Central memory CD8-positive, alpha-beta T cell (primary cell): ENCODE measurements around the gene HPRT1.

Source experiments
- ATAC-seq: fragments of 150-1000 bp; cut with Tn5 transposase; replicated peaks from 2 replicates; pipeline ENCODE4 v1.10.0; 2022; ENCODE audit warnings: mild to moderate bottlenecking, moderate FRiP score, moderate number of reproducible peaks; ENCODE audit not compliant: poor library complexity, severe bottlenecking; ENCODE audit errors: extremely low read depth
- DNase-seq, 2 donors: peaks; one replicate each; pipeline ENCODE4 v3.0.0; 2021; ENCODE audit warnings: low spot score in 2 of 2
- H3K27ac Mint-ChIP-seq: one replicate; pipeline ENCODE4 v1.8.0; 2022; ENCODE audit warnings: low read depth, mild to moderate bottlenecking, moderate library complexity, mixed read lengths
- H3K27me3 Mint-ChIP-seq: one replicate; pipeline ENCODE4 v1.8.0; 2022; ENCODE audit warnings: mixed read lengths
- H3K36me3 Mint-ChIP-seq: one replicate; pipeline ENCODE4 v1.8.0; 2022; ENCODE audit warnings: mild to moderate bottlenecking, moderate library complexity, mixed read lengths; ENCODE audit not compliant: insufficient read depth
- H3K4me1 Mint-ChIP-seq: one replicate; pipeline ENCODE4 v1.8.0; 2022; ENCODE audit warnings: mixed read lengths
- H3K4me3 Mint-ChIP-seq: one replicate; pipeline ENCODE4 v1.8.0; 2022; ENCODE audit warnings: mild to moderate bottlenecking, moderate library complexity, mixed read lengths
- H3K9me3 Mint-ChIP-seq: one replicate; pipeline ENCODE4 v1.8.0; 2022; ENCODE audit warnings: mixed read lengths

Gene HPRT1

DNA sequence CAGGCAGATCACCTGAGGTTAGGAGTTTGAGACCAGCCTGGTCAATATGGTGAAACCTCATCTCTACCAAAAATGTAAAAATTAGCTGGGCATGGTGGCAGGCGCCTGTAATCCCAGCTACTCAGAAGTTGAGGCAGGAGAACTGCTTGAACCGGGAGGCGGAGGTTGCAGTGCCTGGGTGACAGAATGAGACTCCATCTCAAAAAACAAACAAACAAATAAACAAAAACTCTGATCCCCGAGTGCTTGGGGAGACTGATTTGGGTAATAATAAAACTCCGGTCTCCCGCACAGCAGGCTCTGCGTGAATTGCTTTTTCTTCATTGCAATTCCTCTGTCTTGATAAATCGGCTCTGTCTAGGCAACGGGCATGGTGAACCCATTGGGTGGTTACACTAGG lies 73.4 kb downstream of the HPRT1 start:
- no peaks in the 10 kb centered on the region for H3K36me3 Mint-ChIP-seq
- no peaks in the 10 kb centered on the region for H3K4me1 Mint-ChIP-seq
- no peaks in the 10 kb centered on the region for H3K27me3 Mint-ChIP-seq
- H3K27ac Mint-ChIP-seq, result no peak overlapping the region
- DNase-seq (no peak), ATAC-seq (no peak)
- H3K9me3 Mint-ChIP-seq, result no peaks in the 10 kb centered on the region
- H3K4me3 Mint-ChIP-seq, result no peak overlapping the region

DNA sequence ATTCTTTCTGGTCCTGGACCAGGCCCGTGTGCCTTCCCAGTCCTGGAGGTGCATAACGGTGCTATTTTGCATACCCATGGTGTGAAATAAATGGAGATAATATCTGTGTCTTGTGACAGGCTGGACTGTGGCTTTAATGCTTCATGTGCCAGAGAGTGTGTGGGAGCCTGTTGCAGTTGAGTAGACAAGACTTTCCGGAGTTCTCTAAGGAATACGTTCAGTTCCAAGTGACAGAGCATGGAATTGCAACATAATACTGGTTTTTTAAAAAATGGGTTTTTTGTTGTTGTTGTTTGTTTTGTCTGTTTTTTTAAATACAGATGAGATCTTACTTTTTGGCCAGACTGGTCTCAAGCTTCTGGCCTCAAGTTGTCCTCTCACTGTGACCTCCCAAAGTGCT lies 74.0 kb downstream of the HPRT1 start:
- Mint-ChIP-seq H3K27me3 (no peaks in the 10 kb centered on the region), H3K9me3 (no peaks in the 10 kb centered on the region), H3K36me3 (no peaks in the 10 kb centered on the region), H3K27ac (no peak overlapping the region), H3K4me3 (no peak overlapping the region), H3K4me1 (no peaks in the 10 kb centered on the region)
- DNase-seq, result no peak
- no peak for ATAC-seq

DNA sequence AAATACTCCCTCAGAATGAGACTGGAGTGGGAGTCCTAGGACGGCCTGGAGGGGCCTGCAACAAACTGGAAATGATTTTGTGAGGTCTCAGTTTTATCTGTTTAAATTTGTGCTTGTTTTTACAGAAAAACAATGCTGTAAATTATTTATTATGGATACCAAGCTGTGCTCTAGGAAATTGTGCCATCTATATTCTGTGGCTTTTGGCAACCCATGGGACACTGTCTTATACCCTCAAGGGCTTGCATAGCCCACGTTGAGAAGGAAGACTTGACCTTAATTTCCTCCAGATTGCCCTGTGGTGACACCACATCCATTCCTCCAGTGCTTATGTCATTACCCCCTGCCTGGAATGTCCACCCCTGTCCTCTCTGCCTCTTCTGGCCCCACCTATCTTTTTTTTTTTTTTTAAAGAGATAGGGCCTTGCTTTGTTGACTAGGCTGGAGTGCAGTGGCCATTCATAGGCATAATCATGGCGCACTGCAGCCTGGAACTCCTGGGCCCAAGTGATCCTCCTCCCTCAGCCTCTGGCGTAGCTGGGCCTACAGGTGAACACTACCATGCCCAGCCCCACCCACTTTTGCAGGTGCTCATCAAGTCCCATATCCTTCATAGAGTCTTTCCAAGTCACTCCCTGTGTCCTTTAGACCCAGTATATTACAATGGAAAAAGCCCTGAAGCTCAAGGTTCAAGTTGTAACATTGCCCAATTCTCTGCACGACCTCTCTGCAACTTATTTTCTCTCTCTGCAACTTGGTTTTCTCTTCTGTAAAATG lies 77.4 kb downstream of the HPRT1 start:
- no peak overlapping the region for H3K4me3 Mint-ChIP-seq
- no peak for DNase-seq
- H3K9me3 Mint-ChIP-seq, result no peaks in the 10 kb centered on the region
- no peak overlapping the region for H3K27ac Mint-ChIP-seq
- no peak for ATAC-seq
- H3K27me3 Mint-ChIP-seq, result no peaks in the 10 kb centered on the region
- no peaks in the 10 kb centered on the region for H3K36me3 Mint-ChIP-seq
- H3K4me1 Mint-ChIP-seq, result no peaks in the 10 kb centered on the region

DNA sequence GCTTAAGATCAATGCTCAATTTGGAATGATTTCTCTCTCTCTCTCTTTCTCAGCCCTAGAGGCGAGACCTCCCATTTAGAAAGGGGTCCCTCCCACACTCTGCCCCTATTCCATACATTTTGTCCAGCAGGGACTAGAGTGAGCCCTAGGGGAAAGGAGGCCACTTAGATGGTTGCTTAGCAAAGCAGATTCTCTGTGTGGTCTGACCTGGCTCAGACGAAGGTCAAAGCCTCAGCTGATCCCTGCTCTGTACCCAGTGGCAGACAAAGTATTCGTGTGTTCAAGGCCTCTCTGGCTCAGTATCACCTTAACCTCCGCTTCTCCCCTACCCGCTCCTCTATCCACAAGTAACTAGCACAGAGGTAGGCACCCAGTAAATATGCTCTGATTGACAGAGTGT lies 78.4 kb downstream of the HPRT1 start:
- no peaks in the 10 kb centered on the region for H3K4me1 Mint-ChIP-seq
- no peak overlapping the region for H3K4me3 Mint-ChIP-seq
- DNase-seq, result no peak
- no peaks in the 10 kb centered on the region for H3K27me3 Mint-ChIP-seq
- H3K9me3 Mint-ChIP-seq, result no peaks in the 10 kb centered on the region
- no peak overlapping the region for H3K27ac Mint-ChIP-seq
- H3K36me3 Mint-ChIP-seq, result no peaks in the 10 kb centered on the region
- ATAC-seq, result no peak

DNA sequence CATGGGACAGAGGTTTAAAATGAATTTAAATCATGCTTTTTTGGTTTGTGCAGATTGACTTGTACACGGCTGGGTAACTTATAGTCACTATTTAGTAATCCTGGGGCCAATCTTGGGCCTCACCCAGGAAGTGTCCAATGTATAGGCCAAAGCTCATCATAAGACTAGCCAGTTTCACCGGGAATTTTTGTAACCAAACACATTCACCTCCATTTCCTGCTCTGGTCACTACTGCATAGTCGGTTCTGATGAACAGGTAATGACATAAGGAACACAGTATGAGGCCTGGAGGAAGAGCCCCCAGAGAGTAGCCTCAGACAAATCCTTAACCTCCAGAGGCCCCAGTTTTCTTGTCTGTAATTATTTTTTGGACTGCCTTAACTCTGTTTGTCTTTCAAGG lies 81.9 kb downstream of the HPRT1 start:
- Mint-ChIP-seq H3K9me3 (no peaks in the 10 kb centered on the region), H3K4me3 (no peak overlapping the region), H3K4me1 (no peaks in the 10 kb centered on the region)

DNA sequence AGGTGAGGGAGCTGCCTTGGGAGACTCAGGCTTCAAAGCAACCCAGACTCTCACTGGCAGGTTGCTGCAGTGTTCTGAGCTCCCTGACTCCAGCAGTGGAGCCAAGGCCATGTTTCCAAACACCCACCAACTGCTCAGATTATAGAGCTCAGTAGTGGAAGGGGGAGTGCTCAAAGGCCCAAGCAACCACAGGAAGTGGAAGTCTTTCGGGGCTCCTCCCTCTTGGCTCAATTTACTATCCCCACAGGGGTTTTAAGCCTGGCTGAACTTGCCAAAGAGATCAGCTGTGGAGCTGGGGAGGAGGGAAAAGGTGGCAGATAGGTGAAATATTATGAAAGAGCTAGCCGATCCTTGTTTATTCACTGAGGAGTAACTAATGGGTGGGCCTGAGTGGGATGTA lies 82.5 kb downstream of the HPRT1 start:
- no peak for ATAC-seq

More for the DNA sequence above, 81.9 kb downstream of the HPRT1 start:
- H3K27me3 Mint-ChIP-seq, result no peaks in the 10 kb centered on the region
- ATAC-seq (no peak), DNase-seq (no peak)
- H3K36me3 Mint-ChIP-seq, result no peaks in the 10 kb centered on the region
- H3K27ac Mint-ChIP-seq, result no peak overlapping the region

DNA sequence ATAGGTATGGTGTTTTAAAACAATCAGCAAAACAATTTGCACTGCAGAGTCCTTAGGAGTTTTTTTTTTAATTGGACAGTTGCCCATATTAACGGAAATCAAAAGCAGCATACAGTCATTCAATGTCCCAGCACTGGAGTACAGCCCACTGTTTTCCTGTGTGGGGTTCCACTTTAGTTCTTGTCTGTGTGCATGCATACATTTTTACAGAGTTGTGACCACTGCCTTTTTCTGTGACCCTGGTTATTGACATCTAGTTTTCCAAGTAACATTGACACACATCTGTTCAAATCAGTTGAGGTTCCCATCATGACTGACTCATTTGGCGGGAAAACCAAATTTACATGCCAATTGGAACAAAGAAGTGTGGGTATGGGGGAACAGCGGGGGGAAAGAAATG lies 83.3 kb downstream of the HPRT1 start:
- H3K9me3 Mint-ChIP-seq, result no peaks in the 10 kb centered on the region
- no peak for DNase-seq
- ATAC-seq, result no peak
- no peaks in the 10 kb centered on the region for H3K36me3 Mint-ChIP-seq
- H3K4me3 Mint-ChIP-seq, result no peak overlapping the region
- no peak overlapping the region for H3K27ac Mint-ChIP-seq
- peaks cover 3% of the 10 kb centered on the region for H3K4me1 Mint-ChIP-seq
- H3K27me3 Mint-ChIP-seq, result peaks cover 4% of the 10 kb centered on the region

More for the DNA sequence above, 82.5 kb downstream of the HPRT1 start:
- Mint-ChIP-seq H3K4me1 (no peaks in the 10 kb centered on the region), H3K27me3 (no peaks in the 10 kb centered on the region), H3K36me3 (no peaks in the 10 kb centered on the region), H3K9me3 (no peaks in the 10 kb centered on the region), H3K4me3 (no peak overlapping the region), H3K27ac (no peak overlapping the region)
- no peak for DNase-seq

DNA sequence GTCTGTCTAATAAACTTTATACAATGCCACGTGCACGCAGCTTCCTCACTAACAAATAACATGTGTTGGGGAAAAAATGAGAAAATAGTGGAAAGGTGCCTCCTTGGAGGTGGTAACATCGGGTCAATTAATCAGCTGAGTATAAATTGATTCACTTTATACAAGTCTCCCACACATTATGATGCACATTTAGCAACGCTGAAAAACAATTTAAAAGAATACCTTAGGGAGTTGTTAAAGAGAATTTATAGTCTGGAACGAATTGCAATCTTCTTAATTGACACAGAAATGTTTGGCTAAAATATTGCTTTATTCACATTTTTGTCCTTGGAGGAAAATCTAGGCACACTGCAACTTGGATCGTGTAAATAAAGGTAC lies 84.2 kb downstream of the HPRT1 start:
- H3K27ac Mint-ChIP-seq, result no peak overlapping the region
- DNase-seq, result no peak
- peaks cover 12% of the 10 kb centered on the region for H3K27me3 Mint-ChIP-seq
- H3K9me3 Mint-ChIP-seq, result no peaks in the 10 kb centered on the region
- ATAC-seq, result no peak
- peaks cover 4% of the 10 kb centered on the region for H3K36me3 Mint-ChIP-seq
- H3K4me1 Mint-ChIP-seq, result peaks cover 12% of the 10 kb centered on the region
- H3K4me3 Mint-ChIP-seq, result no peak overlapping the region

DNA sequence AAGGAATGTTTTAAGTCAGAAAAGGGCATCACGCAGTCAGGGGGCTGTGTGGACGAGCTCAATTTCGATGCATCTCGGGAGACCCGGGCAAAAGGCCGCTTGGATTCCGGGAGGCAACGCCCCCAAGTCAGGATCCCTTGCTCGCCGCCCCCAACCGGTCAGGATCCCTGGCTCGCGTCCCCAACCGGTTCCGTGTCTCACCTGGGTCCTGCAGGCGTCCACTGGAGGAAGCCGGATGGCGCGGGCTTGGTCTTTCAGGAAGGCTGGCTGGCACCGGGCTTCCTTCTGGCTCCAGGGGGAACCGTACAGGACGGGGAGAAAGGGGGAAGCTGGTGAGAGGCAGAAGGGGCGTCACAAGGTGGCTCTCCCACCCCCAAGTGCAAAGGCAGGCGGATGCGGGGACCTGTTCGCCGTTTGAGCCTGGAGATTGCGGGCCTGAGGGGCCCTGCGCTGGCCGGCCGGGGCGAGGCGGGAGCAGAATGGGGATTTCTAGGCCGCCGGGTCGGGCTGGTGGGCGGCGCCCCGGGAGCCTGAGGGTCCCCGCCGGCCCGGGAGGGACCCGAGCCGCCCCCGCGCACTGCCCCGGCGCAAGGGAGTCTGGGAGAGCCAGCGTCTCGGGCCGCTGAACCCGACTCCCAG lies 84.7 kb downstream of the HPRT1 start:
- Mint-ChIP-seq H3K4me1 (peaks cover 14% of the 10 kb centered on the region), H3K4me3 (no peak overlapping the region), H3K36me3 (peaks cover 4% of the 10 kb centered on the region), H3K27ac (no peak overlapping the region), H3K27me3 (peaks cover 17% of the 10 kb centered on the region), H3K9me3 (no peaks in the 10 kb centered on the region)
- ATAC-seq (no peak), DNase-seq (no peak)

DNA sequence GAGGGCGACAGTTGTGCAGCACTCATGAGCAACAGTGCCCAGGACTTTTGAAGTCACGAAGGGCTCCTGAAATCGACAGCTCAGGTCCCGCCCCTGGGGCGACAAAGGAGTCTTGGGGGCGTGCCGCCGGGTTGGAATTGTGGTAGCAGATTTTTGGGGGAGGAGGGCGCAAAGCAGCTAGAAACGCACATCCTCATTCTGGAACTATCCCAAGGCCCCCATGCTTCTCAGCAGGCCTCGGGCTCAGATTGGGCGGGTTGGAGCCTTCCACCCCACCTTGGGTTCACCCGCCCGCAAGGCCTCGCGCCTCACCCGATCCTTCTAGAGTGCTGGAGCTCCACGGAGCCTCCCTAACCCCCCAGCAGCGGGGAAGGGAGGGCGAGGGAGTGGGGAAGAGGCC lies 85.5 kb downstream of the HPRT1 start:
- Mint-ChIP-seq H3K4me3 (no peak overlapping the region), H3K27ac (no peak overlapping the region), H3K36me3 (peaks cover 6% of the 10 kb centered on the region), H3K27me3 (peaks cover 26% of the 10 kb centered on the region), H3K4me1 (peaks cover 21% of the 10 kb centered on the region), H3K9me3 (no peaks in the 10 kb centered on the region)
- DNase-seq (no peak), ATAC-seq (no peak)

DNA sequence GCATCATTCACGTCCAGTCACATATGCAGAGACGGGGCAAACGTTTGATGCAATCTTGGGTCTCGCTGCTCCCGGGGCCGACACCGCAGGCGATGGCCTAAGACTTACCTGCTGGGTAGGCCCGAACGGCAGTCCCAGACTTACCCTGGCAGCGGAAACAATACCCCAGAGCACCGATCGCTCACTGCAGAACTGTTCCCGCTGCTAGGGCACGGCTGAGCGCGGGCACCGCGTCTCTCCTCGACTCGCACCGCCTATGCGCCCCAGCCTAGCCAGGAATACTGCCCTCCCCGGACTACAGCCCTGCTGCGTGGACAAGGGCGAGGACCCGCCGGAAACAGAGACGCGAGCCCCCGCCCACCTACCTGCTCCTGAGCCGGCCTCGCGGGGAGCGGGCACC lies 86.2 kb downstream of the HPRT1 start:
- Mint-ChIP-seq H3K4me3 (no peak overlapping the region), H3K36me3 (peaks cover 7% of the 10 kb centered on the region)

DNA sequence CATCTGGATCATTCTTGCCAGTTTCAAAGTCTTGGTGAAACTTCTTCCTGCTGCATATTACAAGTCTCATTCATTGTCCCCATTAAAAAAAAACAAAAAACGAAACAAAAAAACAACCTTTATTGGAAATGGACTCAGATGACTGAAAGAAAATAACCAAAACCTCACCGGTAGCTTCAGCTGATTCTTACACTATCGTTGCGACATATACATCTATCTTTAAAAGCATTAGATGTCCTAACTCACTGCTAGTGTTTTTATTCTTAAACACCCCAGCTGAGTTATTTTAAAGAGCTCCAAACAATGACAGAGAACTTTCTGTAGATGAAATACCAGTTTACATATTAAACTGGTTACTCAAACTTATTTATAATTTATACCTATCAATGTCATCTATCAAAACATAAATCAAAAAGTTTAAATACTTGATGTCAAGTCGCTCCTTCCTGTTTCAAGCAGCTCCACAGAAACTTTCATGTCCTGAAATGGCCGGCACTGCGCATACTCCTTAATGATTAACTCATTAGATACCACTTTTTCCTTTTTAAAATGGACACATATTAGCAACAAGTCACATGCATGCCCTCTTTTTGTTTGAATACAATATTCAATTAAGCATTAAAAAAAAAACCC lies 87.2 kb downstream of the HPRT1 start:
- no peak for DNase-seq

More for the DNA sequence above, 86.2 kb downstream of the HPRT1 start:
- DNase-seq (no peak), ATAC-seq (no peak)
- Mint-ChIP-seq H3K9me3 (no peaks in the 10 kb centered on the region), H3K4me1 (peaks cover 23% of the 10 kb centered on the region), H3K27me3 (peaks cover 30% of the 10 kb centered on the region), H3K27ac (no peak overlapping the region)

More for the DNA sequence above, 87.2 kb downstream of the HPRT1 start:
- Mint-ChIP-seq H3K4me3 (no peak overlapping the region), H3K27me3 (peaks cover 30% of the 10 kb centered on the region), H3K4me1 (peaks cover 23% of the 10 kb centered on the region), H3K27ac (no peak overlapping the region), H3K36me3 (peaks cover 7% of the 10 kb centered on the region), H3K9me3 (no peaks in the 10 kb centered on the region)
- ATAC-seq, result no peak
